IMR-90 (cell line): ENCODE data around the gene RASA1.

ENCODE experiments used
- BHLHE40 ChIP-seq: fragments of 150-350 bp; IDR thresholded peaks from 2 replicates; pipeline ENCODE4 v1.6.1; 2016; ENCODE audit warnings: mild to moderate bottlenecking, low read depth, low read length
- CEBPB ChIP-seq: IDR thresholded peaks from 2 replicates; pipeline ENCODE4 v1.6.1; 2012; ENCODE audit warnings: low read depth, low read length, improper control_type of control experiment
- CHD1 ChIP-seq: IDR thresholded peaks from 2 replicates; pipeline ENCODE4 v1.6.1; 2012; ENCODE audit warnings: low read depth, low read length, improper control_type of control experiment
- MAZ ChIP-seq: IDR thresholded peaks from 2 replicates; pipeline ENCODE4 v1.6.1; 2012; ENCODE audit warnings: low read depth, mild to moderate bottlenecking, low read length, improper control_type of control experiment, moderate library complexity, borderline replicate concordance
- POLR2A ChIP-seq: IDR thresholded peaks from 2 replicates; pipeline ENCODE4 v1.6.1; 2012; ENCODE audit warnings: mild to moderate bottlenecking, low read depth, low read length
- RAD21 ChIP-seq: IDR thresholded peaks from 2 replicates; pipeline ENCODE4 v1.6.1; 2012; ENCODE audit warnings: low read length, improper control_type of control experiment
- RFX5 ChIP-seq: IDR thresholded peaks from 2 replicates; pipeline ENCODE4 v1.8.0; 2012; ENCODE audit warnings: low read depth, mild to moderate bottlenecking, low read length, moderate library complexity
- TF ChIP-seq, protein P1 (sequence below): conservative IDR thresholded peaks from 2 replicates; pipeline ENCODE4 v1.5.1; 2012; ENCODE audit warnings: mild to moderate bottlenecking, low read depth, low read length, improper control_type of control experiment
- TF ChIP-seq, protein P2 (sequence below): fragments of 150-350 bp; IDR thresholded peaks from 2 replicates; pipeline ENCODE4 v1.6.1; 2016; ENCODE audit warnings: low read depth, mild to moderate bottlenecking, low read length, moderate library complexity, borderline replicate concordance
- TF ChIP-seq, protein P3 (sequence below): fragments of 150-350 bp; IDR thresholded peaks from 2 replicates; pipeline ENCODE4 v1.6.1; 2017; ENCODE audit warnings: mild to moderate bottlenecking, antibody characterized with exemption, low read length, low read depth

DNA sequence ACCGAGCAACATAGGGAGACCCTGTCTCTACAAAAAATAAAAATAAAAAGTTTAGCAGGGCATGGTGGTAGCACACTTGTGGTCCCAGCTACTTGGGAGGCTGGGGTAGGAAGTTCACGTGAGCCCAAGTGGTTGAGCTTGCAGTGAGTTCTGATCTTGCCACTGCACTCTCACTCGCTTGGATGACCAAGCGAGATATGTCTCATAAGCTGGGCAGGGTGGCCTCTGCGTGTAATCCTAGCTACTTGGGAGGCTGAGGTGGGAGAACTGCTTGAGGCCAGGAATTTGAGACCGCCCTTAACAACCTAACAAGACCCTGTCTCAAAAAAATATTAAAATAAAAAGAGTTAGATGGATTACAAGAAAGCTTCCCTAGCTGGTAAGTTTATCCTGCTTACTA, 32.5 kb downstream of the RASA1 start:
- no peak for TF ChIP-seq POLR2A
- TF ChIP-seq, protein P1, sequence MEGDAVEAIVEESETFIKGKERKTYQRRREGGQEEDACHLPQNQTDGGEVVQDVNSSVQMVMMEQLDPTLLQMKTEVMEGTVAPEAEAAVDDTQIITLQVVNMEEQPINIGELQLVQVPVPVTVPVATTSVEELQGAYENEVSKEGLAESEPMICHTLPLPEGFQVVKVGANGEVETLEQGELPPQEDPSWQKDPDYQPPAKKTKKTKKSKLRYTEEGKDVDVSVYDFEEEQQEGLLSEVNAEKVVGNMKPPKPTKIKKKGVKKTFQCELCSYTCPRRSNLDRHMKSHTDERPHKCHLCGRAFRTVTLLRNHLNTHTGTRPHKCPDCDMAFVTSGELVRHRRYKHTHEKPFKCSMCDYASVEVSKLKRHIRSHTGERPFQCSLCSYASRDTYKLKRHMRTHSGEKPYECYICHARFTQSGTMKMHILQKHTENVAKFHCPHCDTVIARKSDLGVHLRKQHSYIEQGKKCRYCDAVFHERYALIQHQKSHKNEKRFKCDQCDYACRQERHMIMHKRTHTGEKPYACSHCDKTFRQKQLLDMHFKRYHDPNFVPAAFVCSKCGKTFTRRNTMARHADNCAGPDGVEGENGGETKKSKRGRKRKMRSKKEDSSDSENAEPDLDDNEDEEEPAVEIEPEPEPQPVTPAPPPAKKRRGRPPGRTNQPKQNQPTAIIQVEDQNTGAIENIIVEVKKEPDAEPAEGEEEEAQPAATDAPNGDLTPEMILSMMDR: no peak
- TF ChIP-seq MAZ: no peak
- TF ChIP-seq CEBPB: no peak
- TF ChIP-seq, protein P2, sequence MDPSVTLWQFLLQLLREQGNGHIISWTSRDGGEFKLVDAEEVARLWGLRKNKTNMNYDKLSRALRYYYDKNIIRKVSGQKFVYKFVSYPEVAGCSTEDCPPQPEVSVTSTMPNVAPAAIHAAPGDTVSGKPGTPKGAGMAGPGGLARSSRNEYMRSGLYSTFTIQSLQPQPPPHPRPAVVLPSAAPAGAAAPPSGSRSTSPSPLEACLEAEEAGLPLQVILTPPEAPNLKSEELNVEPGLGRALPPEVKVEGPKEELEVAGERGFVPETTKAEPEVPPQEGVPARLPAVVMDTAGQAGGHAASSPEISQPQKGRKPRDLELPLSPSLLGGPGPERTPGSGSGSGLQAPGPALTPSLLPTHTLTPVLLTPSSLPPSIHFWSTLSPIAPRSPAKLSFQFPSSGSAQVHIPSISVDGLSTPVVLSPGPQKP: no peak
- TF ChIP-seq RAD21: no peak
- no peak for TF ChIP-seq RFX5
- TF ChIP-seq, protein P3, sequence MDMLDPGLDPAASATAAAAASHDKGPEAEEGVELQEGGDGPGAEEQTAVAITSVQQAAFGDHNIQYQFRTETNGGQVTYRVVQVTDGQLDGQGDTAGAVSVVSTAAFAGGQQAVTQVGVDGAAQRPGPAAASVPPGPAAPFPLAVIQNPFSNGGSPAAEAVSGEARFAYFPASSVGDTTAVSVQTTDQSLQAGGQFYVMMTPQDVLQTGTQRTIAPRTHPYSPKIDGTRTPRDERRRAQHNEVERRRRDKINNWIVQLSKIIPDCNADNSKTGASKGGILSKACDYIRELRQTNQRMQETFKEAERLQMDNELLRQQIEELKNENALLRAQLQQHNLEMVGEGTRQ: no peak
- no peak for TF ChIP-seq BHLHE40
- TF ChIP-seq CHD1: no peak
